Activated naive CD4-positive, alpha-beta T cell treated with anti-CD3 and anti-CD28 coated beads for 36 hours (primary cell): Measurements from ENCODE around the gene TCP10L. TPM values are rescaled to one million over a fixed set of nuclear protein-coding genes. Genes with fewer than 3 reads are reported as not detected.
"Not testable (repeated sequence)": the region's sequence is repeated elsewhere in the genome, so short reads cannot be mapped to it uniquely, and the experiment has no call there.

Experiments used
- CTCF ChIA-PET: fragments of 350-600 bp; sonication (Branson Sonifier 250); formaldehyde crosslinking; loops from one replicate; lab custom pipeline; 2021; ENCODE audit warnings: antibody characterized with exemption; lab: Charles Lee
- DNase-seq: peaks from one replicate; pipeline ENCODE4 v3.0.0-alpha.2; 2020
- H3K27ac Mint-ChIP-seq: one replicate; pipeline ENCODE4 v1.8.0; 2021; ENCODE audit warnings: mild to moderate bottlenecking, mixed read lengths
- H3K27me3 Mint-ChIP-seq: one replicate; pipeline ENCODE4 v1.8.0; 2021; ENCODE audit warnings: low read depth, mixed read lengths
- H3K36me3 Mint-ChIP-seq: one replicate; pipeline ENCODE4 v1.8.0; 2021; ENCODE audit warnings: low read depth, mixed read lengths
- H3K4me1 Mint-ChIP-seq: one replicate; pipeline ENCODE4 v1.8.0; 2021; ENCODE audit warnings: low read depth, mixed read lengths
- H3K4me3 Mint-ChIP-seq: one replicate; pipeline ENCODE4 v1.8.0; 2021; ENCODE audit warnings: mild to moderate bottlenecking, moderate library complexity, mixed read lengths
- H3K9me3 Mint-ChIP-seq: one replicate; pipeline ENCODE4 v1.8.0; 2021; ENCODE audit warnings: mixed read lengths
- intact Hi-C: fragments of 100-400 bp; cut with micrococcal nuclease; formaldehyde crosslinking; loops from one replicate; pipeline ENCODE4 v1.15.1; 2023
- total RNA-seq, 2 experiments: library from RNA; stranded (reverse); gene quantifications; one replicate each; pipeline ENCODE4 v1.2.3, GENCODE V29; 2021

The TCP10L gene
- total RNA-seq, 2 experiments from 2014 or later, result 0.30 to 0.50 TPM

GRCh38 chr21:32530809-32531208 lies 54.5 kb downstream of the TCP10L start:
- H3K9me3 Mint-ChIP-seq, H3K36me3 Mint-ChIP-seq, H3K4me1 Mint-ChIP-seq, intact Hi-C loops, CTCF ChIA-PET, H3K27ac Mint-ChIP-seq, H3K27me3 Mint-ChIP-seq, H3K4me3 Mint-ChIP-seq, DNase-seq: not testable (repeated sequence)

GRCh38 chr21:32529679-32530078 lies 55.6 kb downstream of the TCP10L start:
- Mint-ChIP-seq H3K27ac (no peak overlapping the region), H3K36me3 (no peaks in the 10 kb centered on the region), H3K4me1 (no peaks in the 10 kb centered on the region), H3K9me3 (peaks cover 3% of the 10 kb centered on the region), H3K4me3 (no peak overlapping the region), H3K27me3 (no peaks in the 10 kb centered on the region)
- DNase-seq, result no peak
- intact Hi-C loops, result no loop called here
- CTCF ChIA-PET, result no interaction called here

- Mint-ChIP-seq H3K4me3 (no peak overlapping the region), H3K27ac (no peak overlapping the region), H3K4me1 (no peaks in the 10 kb centered on the region), H3K27me3 (no peaks in the 10 kb centered on the region), H3K36me3 (no peaks in the 10 kb centered on the region), H3K9me3 (no peaks in the 10 kb centered on the region)
- DNase-seq, result no peak
- CTCF ChIA-PET, result no interaction called here
- intact Hi-C loops, result no loop called here
Measured at GRCh38 chr21:32525282-32525681, 60.0 kb downstream of the TCP10L start.

GRCh38 chr21:32523988-32524719 lies 61.2 kb downstream of the TCP10L start:
- H3K27me3 Mint-ChIP-seq, result no peaks in the 10 kb centered on the region
- H3K4me1 Mint-ChIP-seq, result no peaks in the 10 kb centered on the region
- no peak for DNase-seq
- intact Hi-C loops, result no loop called here
- no peak overlapping the region for H3K27ac Mint-ChIP-seq
- CTCF ChIA-PET, result interaction anchor here (1.0 kb wide), 1 partner anchor 10 kb away, joined by 3 read pairs; no protein-coding TSS in a partner anchor
- no peaks in the 10 kb centered on the region for H3K36me3 Mint-ChIP-seq
- H3K4me3 Mint-ChIP-seq, result no peak overlapping the region
- no peaks in the 10 kb centered on the region for H3K9me3 Mint-ChIP-seq

Other genes starting within 250 kb of the TCP10L start
- gene URB1, start 192.5 kb downstream of the TCP10L start, total RNA-seq, result 10 to 100 TPM; 20.8 to 21.4 TPM
- gene EVA1C, start 172.8 kb downstream of the TCP10L start, total RNA-seq, result 1 to 10 TPM; 5.3 to 5.9 TPM
- gene CFAP298, start 26.9 kb upstream of the TCP10L start, total RNA-seq, result 10 to 100 TPM; 33.3 to 35.6 TPM
- gene SYNJ1, start 142.5 kb upstream of the TCP10L start, total RNA-seq, result 10 to 100 TPM in 1 of 2 experiments, 1 to 10 TPM in 1; 7.4 to 10.9 TPM
- 10 to 100 TPM; 44.5 to 44.8 TPM for gene PAXBP1, start 186.2 kb upstream of the TCP10L start, total RNA-seq